ENCODE results near the gene CFAP43.

DNA sequence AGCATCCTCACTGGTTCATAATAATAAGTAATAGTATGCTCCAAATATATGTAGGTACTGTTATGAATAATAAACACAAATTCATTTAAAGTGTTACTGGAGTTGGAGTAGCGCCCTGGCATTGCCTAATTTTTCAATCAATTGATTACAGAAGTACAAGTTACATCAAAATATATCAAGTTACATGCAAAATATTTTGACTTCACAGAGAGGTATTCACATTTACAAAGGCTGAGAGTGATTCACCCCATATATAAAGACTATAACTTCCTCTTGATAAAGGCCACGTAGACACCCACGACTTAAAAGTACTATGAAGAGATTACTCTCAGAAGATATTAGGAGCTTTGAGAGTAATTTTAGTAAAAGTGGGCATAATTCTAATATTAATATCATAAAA is 132.9 kb downstream of the CFAP43 start:
- TF ChIP-seq, protein P1, sequence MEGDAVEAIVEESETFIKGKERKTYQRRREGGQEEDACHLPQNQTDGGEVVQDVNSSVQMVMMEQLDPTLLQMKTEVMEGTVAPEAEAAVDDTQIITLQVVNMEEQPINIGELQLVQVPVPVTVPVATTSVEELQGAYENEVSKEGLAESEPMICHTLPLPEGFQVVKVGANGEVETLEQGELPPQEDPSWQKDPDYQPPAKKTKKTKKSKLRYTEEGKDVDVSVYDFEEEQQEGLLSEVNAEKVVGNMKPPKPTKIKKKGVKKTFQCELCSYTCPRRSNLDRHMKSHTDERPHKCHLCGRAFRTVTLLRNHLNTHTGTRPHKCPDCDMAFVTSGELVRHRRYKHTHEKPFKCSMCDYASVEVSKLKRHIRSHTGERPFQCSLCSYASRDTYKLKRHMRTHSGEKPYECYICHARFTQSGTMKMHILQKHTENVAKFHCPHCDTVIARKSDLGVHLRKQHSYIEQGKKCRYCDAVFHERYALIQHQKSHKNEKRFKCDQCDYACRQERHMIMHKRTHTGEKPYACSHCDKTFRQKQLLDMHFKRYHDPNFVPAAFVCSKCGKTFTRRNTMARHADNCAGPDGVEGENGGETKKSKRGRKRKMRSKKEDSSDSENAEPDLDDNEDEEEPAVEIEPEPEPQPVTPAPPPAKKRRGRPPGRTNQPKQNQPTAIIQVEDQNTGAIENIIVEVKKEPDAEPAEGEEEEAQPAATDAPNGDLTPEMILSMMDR (conservative IDR thresholded peaks at IDR 0.05; ENCODE audit: low read depth in 2 of 2): no peak
- TF ChIP-seq, protein P2, sequence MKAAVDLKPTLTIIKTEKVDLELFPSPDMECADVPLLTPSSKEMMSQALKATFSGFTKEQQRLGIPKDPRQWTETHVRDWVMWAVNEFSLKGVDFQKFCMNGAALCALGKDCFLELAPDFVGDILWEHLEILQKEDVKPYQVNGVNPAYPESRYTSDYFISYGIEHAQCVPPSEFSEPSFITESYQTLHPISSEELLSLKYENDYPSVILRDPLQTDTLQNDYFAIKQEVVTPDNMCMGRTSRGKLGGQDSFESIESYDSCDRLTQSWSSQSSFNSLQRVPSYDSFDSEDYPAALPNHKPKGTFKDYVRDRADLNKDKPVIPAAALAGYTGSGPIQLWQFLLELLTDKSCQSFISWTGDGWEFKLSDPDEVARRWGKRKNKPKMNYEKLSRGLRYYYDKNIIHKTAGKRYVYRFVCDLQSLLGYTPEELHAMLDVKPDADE (IDR thresholded peaks at IDR 0.05): no peak
- TF ChIP-seq EZH2 (IDR thresholded peaks at IDR 0.05; ENCODE audit: low read depth, unreplicated experiment) (no peak), EZH2phosphoT487 (IDR thresholded peaks at IDR 0.05; ENCODE audit: unreplicated experiment) (no peak), POLR2AphosphoS5 (IDR thresholded peaks at IDR 0.05; ENCODE audit: low read depth) (no peak), ZNF331 (CRISPR knock-in tag; IDR thresholded peaks at IDR 0.05; ENCODE audit: low read depth) (no peak), CREB1 (CRISPR knock-in tag; IDR thresholded peaks at IDR 0.05; ENCODE audit: low read depth) (no peak), NANOG (IDR thresholded peaks at IDR 0.05; ENCODE audit: borderline replicate concordance) (no peak), STAT1 (IDR thresholded peaks at IDR 0.05; ENCODE audit: unreplicated experiment) (no peak), JUNB (IDR thresholded peaks at IDR 0.05; ENCODE audit: unreplicated experiment) (no peak), ZNF114 (CRISPR knock-in tag; IDR thresholded peaks at IDR 0.05) (no peak)
- TF ChIP-seq, protein P3, sequence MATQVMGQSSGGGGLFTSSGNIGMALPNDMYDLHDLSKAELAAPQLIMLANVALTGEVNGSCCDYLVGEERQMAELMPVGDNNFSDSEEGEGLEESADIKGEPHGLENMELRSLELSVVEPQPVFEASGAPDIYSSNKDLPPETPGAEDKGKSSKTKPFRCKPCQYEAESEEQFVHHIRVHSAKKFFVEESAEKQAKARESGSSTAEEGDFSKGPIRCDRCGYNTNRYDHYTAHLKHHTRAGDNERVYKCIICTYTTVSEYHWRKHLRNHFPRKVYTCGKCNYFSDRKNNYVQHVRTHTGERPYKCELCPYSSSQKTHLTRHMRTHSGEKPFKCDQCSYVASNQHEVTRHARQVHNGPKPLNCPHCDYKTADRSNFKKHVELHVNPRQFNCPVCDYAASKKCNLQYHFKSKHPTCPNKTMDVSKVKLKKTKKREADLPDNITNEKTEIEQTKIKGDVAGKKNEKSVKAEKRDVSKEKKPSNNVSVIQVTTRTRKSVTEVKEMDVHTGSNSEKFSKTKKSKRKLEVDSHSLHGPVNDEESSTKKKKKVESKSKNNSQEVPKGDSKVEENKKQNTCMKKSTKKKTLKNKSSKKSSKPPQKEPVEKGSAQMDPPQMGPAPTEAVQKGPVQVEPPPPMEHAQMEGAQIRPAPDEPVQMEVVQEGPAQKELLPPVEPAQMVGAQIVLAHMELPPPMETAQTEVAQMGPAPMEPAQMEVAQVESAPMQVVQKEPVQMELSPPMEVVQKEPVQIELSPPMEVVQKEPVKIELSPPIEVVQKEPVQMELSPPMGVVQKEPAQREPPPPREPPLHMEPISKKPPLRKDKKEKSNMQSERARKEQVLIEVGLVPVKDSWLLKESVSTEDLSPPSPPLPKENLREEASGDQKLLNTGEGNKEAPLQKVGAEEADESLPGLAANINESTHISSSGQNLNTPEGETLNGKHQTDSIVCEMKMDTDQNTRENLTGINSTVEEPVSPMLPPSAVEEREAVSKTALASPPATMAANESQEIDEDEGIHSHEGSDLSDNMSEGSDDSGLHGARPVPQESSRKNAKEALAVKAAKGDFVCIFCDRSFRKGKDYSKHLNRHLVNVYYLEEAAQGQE (IDR thresholded peaks at IDR 0.05; ENCODE audit: unreplicated experiment): no peak
- TF ChIP-seq, protein P4, sequence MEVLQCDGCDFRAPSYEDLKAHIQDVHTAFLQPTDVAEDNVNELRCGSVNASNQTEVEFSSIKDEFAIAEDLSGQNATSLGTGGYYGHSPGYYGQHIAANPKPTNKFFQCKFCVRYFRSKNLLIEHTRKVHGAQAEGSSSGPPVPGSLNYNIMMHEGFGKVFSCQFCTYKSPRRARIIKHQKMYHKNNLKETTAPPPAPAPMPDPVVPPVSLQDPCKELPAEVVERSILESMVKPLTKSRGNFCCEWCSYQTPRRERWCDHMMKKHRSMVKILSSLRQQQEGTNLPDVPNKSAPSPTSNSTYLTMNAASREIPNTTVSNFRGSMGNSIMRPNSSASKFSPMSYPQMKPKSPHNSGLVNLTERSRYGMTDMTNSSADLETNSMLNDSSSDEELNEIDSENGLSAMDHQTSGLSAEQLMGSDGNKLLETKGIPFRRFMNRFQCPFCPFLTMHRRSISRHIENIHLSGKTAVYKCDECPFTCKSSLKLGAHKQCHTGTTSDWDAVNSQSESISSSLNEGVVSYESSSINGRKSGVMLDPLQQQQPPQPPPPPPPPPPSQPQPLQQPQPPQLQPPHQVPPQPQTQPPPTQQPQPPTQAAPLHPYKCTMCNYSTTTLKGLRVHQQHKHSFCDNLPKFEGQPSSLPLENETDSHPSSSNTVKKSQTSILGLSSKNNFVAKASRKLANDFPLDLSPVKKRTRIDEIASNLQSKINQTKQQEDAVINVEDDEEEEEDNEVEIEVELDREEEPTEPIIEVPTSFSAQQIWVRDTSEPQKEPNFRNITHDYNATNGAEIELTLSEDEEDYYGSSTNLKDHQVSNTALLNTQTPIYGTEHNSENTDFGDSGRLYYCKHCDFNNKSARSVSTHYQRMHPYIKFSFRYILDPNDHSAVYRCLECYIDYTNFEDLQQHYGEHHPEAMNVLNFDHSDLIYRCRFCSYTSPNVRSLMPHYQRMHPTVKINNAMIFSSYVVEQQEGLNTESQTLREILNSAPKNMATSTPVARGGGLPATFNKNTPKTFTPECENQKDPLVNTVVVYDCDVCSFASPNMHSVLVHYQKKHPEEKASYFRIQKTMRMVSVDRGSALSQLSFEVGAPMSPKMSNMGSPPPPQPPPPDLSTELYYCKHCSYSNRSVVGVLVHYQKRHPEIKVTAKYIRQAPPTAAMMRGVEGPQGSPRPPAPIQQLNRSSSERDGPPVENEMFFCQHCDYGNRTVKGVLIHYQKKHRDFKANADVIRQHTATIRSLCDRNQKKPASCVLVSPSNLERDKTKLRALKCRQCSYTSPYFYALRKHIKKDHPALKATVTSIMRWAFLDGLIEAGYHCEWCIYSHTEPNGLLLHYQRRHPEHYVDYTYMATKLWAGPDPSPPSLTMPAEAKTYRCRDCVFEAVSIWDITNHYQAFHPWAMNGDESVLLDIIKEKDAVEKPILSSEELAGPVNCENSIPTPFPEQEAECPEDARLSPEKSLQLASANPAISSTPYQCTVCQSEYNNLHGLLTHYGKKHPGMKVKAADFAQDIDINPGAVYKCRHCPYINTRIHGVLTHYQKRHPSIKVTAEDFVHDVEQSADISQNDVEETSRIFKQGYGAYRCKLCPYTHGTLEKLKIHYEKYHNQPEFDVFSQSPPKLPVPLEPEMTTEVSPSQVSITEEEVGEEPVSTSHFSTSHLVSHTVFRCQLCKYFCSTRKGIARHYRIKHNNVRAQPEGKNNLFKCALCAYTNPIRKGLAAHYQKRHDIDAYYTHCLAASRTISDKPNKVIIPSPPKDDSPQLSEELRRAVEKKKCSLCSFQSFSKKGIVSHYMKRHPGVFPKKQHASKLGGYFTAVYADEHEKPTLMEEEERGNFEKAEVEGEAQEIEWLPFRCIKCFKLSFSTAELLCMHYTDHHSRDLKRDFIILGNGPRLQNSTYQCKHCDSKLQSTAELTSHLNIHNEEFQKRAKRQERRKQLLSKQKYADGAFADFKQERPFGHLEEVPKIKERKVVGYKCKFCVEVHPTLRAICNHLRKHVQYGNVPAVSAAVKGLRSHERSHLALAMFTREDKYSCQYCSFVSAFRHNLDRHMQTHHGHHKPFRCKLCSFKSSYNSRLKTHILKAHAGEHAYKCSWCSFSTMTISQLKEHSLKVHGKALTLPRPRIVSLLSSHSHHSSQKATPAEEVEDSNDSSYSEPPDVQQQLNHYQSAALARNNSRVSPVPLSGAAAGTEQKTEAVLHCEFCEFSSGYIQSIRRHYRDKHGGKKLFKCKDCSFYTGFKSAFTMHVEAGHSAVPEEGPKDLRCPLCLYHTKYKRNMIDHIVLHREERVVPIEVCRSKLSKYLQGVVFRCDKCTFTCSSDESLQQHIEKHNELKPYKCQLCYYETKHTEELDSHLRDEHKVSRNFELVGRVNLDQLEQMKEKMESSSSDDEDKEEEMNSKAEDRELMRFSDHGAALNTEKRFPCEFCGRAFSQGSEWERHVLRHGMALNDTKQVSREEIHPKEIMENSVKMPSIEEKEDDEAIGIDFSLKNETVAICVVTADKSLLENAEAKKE (CRISPR knock-in tag; IDR thresholded peaks at IDR 0.05): no peak

Measured in GM23338 (cell line).